HEK293 (cell line): ENCODE results near the gene ITGB1BP2.
A peak's percentile ranks its signal among the peaks of the same experiment; 100 is the strongest.

ENCODE experiments used
- CTCF ChIA-PET: fragments of 350-600 bp; formaldehyde crosslinking; extraction: SDS; loops from one replicate; lab custom pipeline; 2021; ENCODE audit warnings: antibody characterized with exemption; lab: Yijun Ruan, JAX
- POLR2A ChIA-PET: fragments of 300-600 bp; formaldehyde crosslinking; extraction: SDS; loops from one replicate; lab custom pipeline; 2020; ENCODE audit warnings: antibody characterized with exemption, inconsistent platforms; lab: Yijun Ruan, JAX
- H3K27ac ChIP-seq: fragments of 200-500 bp; sonication (Bioruptor generic); 2 replicates; pipeline ENCODE4 v1.5.1; 2014; ENCODE audit warnings: low read depth, low read length, control low read depth, inconsistent platforms; ENCODE audit errors: extremely low read depth
- H3K36me3 ChIP-seq, 2 experiments: fragments of 200-500 bp in 1 of 2; sonication (Bioruptor generic) in 1 of 2; 1 replicate in 1 of 2; 2 replicates in 1 of 2; pipeline ENCODE4 v1.5.1; 2014 to 2017; ENCODE audit warnings: inconsistent platforms in 2 of 2, low read length in 2 of 2; ENCODE audit not compliant: control insufficient read depth in 2 of 2, insufficient read depth in 1 of 2
- H3K4me1 ChIP-seq: fragments of 200-500 bp; sonication (Bioruptor generic); 2 replicates; pipeline ENCODE4 v1.5.1; 2014; ENCODE audit warnings: mild to moderate bottlenecking, low read length, inconsistent platforms; ENCODE audit not compliant: control insufficient read depth, insufficient read depth
- H3K4me3 ChIP-seq: 2 replicates; pipeline ENCODE4 v1.5.1; 2011; ENCODE audit warnings: low read depth, mild to moderate bottlenecking, control low read depth, low read length, moderate library complexity
- H3K9me3 ChIP-seq: fragments of 200-500 bp; sonication (Bioruptor generic); 2 replicates; pipeline ENCODE4 v1.5.1; 2014; ENCODE audit warnings: low read depth, low read length, inconsistent platforms; ENCODE audit not compliant: control insufficient read depth, insufficient read depth
- GLI4 ChIP-seq: fragments of 450-650 bp; formaldehyde crosslinking; IDR thresholded peaks from 2 replicates; pipeline ENCODE4 v1.5.1; 2016; ENCODE audit warnings: missing biosample characterization, missing genetic modification characterization
- INSM2 ChIP-seq: fragments of 450-650 bp; formaldehyde crosslinking; IDR thresholded peaks from 2 replicates; pipeline ENCODE4 v1.5.1; 2016; ENCODE audit warnings: missing biosample characterization, missing genetic modification characterization
- KLF16 ChIP-seq: fragments of 450-650 bp; formaldehyde crosslinking; IDR thresholded peaks from 2 replicates; pipeline ENCODE4 v1.5.1; 2017; ENCODE audit warnings: missing biosample characterization, missing genetic modification characterization
- KLF9 ChIP-seq: fragments of 450-650 bp; formaldehyde crosslinking; IDR thresholded peaks from 2 replicates; pipeline ENCODE4 v1.5.1; 2016; ENCODE audit warnings: missing biosample characterization, missing genetic modification characterization, low read depth
- MZF1 ChIP-seq: fragments of 450-650 bp; formaldehyde crosslinking; IDR thresholded peaks from 2 replicates; pipeline ENCODE4 v1.5.1; 2017; ENCODE audit warnings: missing biosample characterization, missing genetic modification characterization, borderline replicate concordance
- SETDB1 ChIP-seq: IDR thresholded peaks from one replicate; pipeline ENCODE4 v1.6.1; 2017; ENCODE audit warnings: mild to moderate bottlenecking, low read length, moderate library complexity, mixed read lengths; ENCODE audit not compliant: insufficient read length
- ZBTB20 ChIP-seq: fragments of 450-650 bp; formaldehyde crosslinking; IDR thresholded peaks from 2 replicates; pipeline ENCODE4 v1.5.1; 2016; ENCODE audit warnings: missing biosample characterization, missing genetic modification characterization
- ZBTB6 ChIP-seq: fragments of 450-650 bp; formaldehyde crosslinking; IDR thresholded peaks from 2 replicates; pipeline ENCODE4 v1.5.1; 2017; ENCODE audit warnings: missing biosample characterization, missing genetic modification characterization
- ZNF394 ChIP-seq: fragments of 450-650 bp; formaldehyde crosslinking; IDR thresholded peaks from 2 replicates; pipeline ENCODE4 v1.5.1; 2016; ENCODE audit warnings: missing biosample characterization, missing genetic modification characterization, mild to moderate bottlenecking, moderate library complexity, borderline replicate concordance
- ZNF449 ChIP-seq: fragments of 450-650 bp; formaldehyde crosslinking; IDR thresholded peaks from 2 replicates; pipeline ENCODE4 v1.5.1; 2017; ENCODE audit warnings: missing biosample characterization, mild to moderate bottlenecking, missing genetic modification characterization, moderate library complexity
- ZNF473 ChIP-seq: fragments of 450-650 bp; formaldehyde crosslinking; IDR thresholded peaks from 2 replicates; pipeline ENCODE4 v1.5.1; 2017; ENCODE audit warnings: missing biosample characterization, missing genetic modification characterization
- ZNF518A ChIP-seq: fragments of 450-650 bp; formaldehyde crosslinking; conservative IDR thresholded peaks from 2 replicates; pipeline ENCODE4 v1.5.1; 2016; ENCODE audit warnings: low read depth, missing biosample characterization, missing genetic modification characterization
- ZNF660 ChIP-seq: fragments of 450-650 bp; IDR thresholded peaks from 2 replicates; pipeline ENCODE4 v1.5.1; 2018; ENCODE audit warnings: missing biosample characterization, mild to moderate bottlenecking, missing genetic modification characterization
- ZNF704 ChIP-seq: fragments of 450-650 bp; formaldehyde crosslinking; IDR thresholded peaks from 2 replicates; pipeline ENCODE4 v1.5.1; 2016; ENCODE audit warnings: missing biosample characterization, missing genetic modification characterization
- ZSCAN16 ChIP-seq: fragments of 450-650 bp; formaldehyde crosslinking; IDR thresholded peaks from 2 replicates; pipeline ENCODE4 v1.5.1; 2016; ENCODE audit warnings: missing biosample characterization, missing genetic modification characterization
- ZXDB ChIP-seq: fragments of 450-650 bp; formaldehyde crosslinking; IDR thresholded peaks from 2 replicates; pipeline ENCODE4 v1.5.1; 2016; ENCODE audit warnings: missing biosample characterization, missing genetic modification characterization

ITGB1BP2 gene

GRCh38 chrX:71254092-71254963, 47.2 kb upstream of the ITGB1BP2 start, which contains the start of gene ZMYM3 (continued):
- TF ChIP-seq KLF9 (peak; percentile 72), GLI4 (tag by site-specific recombination) (0 out of 2 replicates have a peak, but pooled peaks have one; percentile 27), ZXDB (peak; percentile 76), ZBTB6 (peak; percentile 91), ZSCAN16 (tag by site-specific recombination) (no peak), KLF16 (tag by site-specific recombination) (peak; percentile 29; the same call in 1 of the 2 replicates), ZNF449 (tag by site-specific recombination) (peak; percentile 57; the same call in 1 of the 2 replicates), MZF1 (tag by site-specific recombination) (peak; percentile 30; the same call in 1 of the 2 replicates), ZBTB20 (tag by site-specific recombination) (peak; percentile 72; the same call in 1 of the 2 replicates), ZNF473 (tag by site-specific recombination) (no peak)

- TF ChIP-seq MZF1 (tag by site-specific recombination) = peak; percentile 96
- no peak for TF ChIP-seq ZNF704 (tag by site-specific recombination)
- Histone ChIP-seq H3K4me3 (no peak overlapping the region), H3K4me1 (peaks cover 5% of the 10 kb centered on the region; the same call in 1 of the 2 replicates), H3K27ac (no peak overlapping the region), H3K9me3 (no peaks in the 10 kb centered on the region), H3K36me3 (peaks cover 0 to 2% of the 10 kb centered on the region in 2 experiments; a peak in 1 of 3 replicates)
- CTCF ChIA-PET = interaction anchor here (0.6 kb wide), 1 partner anchor 73 kb away, joined by 3 read pairs; no protein-coding TSS in a partner anchor
- POLR2A ChIA-PET = interaction anchor here (0.5 kb wide), 1 partner anchor 188 kb away, joined by 3 read pairs; the partner anchor contains the start of gene SNX12
Observed at GRCh38 chrX:71256051-71256450, 45.5 kb upstream of the ITGB1BP2 start.

GRCh38 chrX:71256856-71257255, 44.7 kb upstream of the ITGB1BP2 start:
- H3K4me1 ChIP-seq = peaks cover 5% of the 10 kb centered on the region; the same call in 1 of the 2 replicates
- H3K27ac ChIP-seq = no peak overlapping the region
- H3K36me3 ChIP-seq = no peaks in the 10 kb centered on the region; a peak in 1 of 3 replicates
- POLR2A ChIA-PET = interaction anchor here (1.0 kb wide), 1 partner anchor 27 kb away, joined by 4 read pairs; the partner anchor contains the start of gene NONO
- no peaks in the 10 kb centered on the region for H3K9me3 ChIP-seq
- TF ChIP-seq ZNF394 (tag by site-specific recombination) (no peak), SETDB1 (no peak), KLF9 (no peak), ZNF518A (tag by site-specific recombination) (no peak), INSM2 (tag by site-specific recombination) (no peak), ZNF660 (tag by site-specific recombination) (no peak)
- TF ChIP-seq, all 188 proteins: peak for 0
- H3K4me3 ChIP-seq = no peak overlapping the region
- CTCF ChIA-PET = interaction anchor here (0.6 kb wide), 1 partner anchor 18 kb away, joined by 3 read pairs; no protein-coding TSS in a partner anchor
